Gastroesophageal sphincter (tissue), 3 donors: ENCODE data around the gene NOL11.

Source experiments
- POLR2AphosphoS5 ChIP-seq: sonication (generic); formaldehyde crosslinking; IDR thresholded peaks from one replicate; pipeline ENCODE4 v1.6.1; 2017; ENCODE audit warnings: antibody characterized with exemption
- TF ChIP-seq, protein P1 (sequence below), 4 experiments: fragments of 200-600 bp in 2 of 4; fragments of 450-650 bp in 2 of 4; sonication (generic) in 1 of 4; IDR thresholded peaks; one replicate each; pipeline ENCODE4 v1.5.1; 2017 to 2019; ENCODE audit warnings: antibody characterized with exemption in 4 of 4, mild to moderate bottlenecking in 2 of 4, moderate library complexity in 2 of 4

GRCh38 chr17:67746704-67747571, 29.2 kb downstream of the NOL11 start:
- TF ChIP-seq, protein P1, sequence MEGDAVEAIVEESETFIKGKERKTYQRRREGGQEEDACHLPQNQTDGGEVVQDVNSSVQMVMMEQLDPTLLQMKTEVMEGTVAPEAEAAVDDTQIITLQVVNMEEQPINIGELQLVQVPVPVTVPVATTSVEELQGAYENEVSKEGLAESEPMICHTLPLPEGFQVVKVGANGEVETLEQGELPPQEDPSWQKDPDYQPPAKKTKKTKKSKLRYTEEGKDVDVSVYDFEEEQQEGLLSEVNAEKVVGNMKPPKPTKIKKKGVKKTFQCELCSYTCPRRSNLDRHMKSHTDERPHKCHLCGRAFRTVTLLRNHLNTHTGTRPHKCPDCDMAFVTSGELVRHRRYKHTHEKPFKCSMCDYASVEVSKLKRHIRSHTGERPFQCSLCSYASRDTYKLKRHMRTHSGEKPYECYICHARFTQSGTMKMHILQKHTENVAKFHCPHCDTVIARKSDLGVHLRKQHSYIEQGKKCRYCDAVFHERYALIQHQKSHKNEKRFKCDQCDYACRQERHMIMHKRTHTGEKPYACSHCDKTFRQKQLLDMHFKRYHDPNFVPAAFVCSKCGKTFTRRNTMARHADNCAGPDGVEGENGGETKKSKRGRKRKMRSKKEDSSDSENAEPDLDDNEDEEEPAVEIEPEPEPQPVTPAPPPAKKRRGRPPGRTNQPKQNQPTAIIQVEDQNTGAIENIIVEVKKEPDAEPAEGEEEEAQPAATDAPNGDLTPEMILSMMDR (IDR thresholded peaks at IDR 0.05): no peak
- no peak for TF ChIP-seq POLR2AphosphoS5
